Measurements from ENCODE around the gene SPTB.

- TF ChIP-seq CTCF (optimal IDR thresholded peaks at IDR 0.05 in 1 of 3, IDR thresholded peaks at IDR 0.05 in 1 of 3, conservative IDR thresholded peaks at IDR 0.05 in 1 of 3; ENCODE audit: extremely low read depth in 1 of 3, insufficient read depth in 2 of 3, low read length in 3 of 3) = no peak
- TF ChIP-seq EZH2 (IDR thresholded peaks at IDR 0.05; ENCODE audit: low read length) = no peak
These were observed 41.1 kb downstream of the SPTB start for GRCh38 chr14:64838656-64839055.

All from keratinocyte (primary cell).